Endothelial cell of umbilical vein (primary cell): ENCODE results near the gene CPNE5. TPM values are rescaled to one million over a fixed set of nuclear protein-coding genes. Genes with fewer than 3 reads are reported as not detected.

ENCODE experiments used
- BruUV-seq: library from RNA; stranded (reverse); fragments of 400-500 nt; replicated peaks from 2 replicates; lab custom pipeline; 2021; lab: Mats Ljungman, UMichigan
- CTCF ChIA-PET: fragments of 300-600, 350-600 bp; sonication (Branson Sonifier 250); formaldehyde crosslinking; loops from one replicate; lab custom pipeline; 2021; ENCODE audit warnings: antibody characterized with exemption, inconsistent platforms; lab: Charles Lee
- POLR2A ChIA-PET: fragments of 300-600, 350-600 bp; sonication (Branson Sonifier 250); formaldehyde crosslinking; loops from one replicate; lab custom pipeline; 2021; ENCODE audit warnings: antibody characterized with exemption, inconsistent platforms; lab: Charles Lee
- DNase-seq: peaks from one replicate; pipeline ENCODE4 v3.0.0-alpha.2; 2011; ENCODE audit warnings: low read depth, low spot score
- FAIRE-seq: peaks from 2 replicates; lab custom pipeline; 2011; peaks lifted over from hg19 to GRCh38; lab: Jason Lieb, UNC
- H2AFZ ChIP-seq: 2 replicates; pipeline ENCODE4 v1.6.0; 2012; ENCODE audit warnings: low read depth, low read length, control low read depth, inconsistent platforms
- H3K27ac ChIP-seq: 2 replicates; pipeline ENCODE4 v1.5.1; 2011; ENCODE audit warnings: low read depth, mild to moderate bottlenecking, control low read depth, low read length, moderate library complexity; ENCODE audit not compliant: insufficient read depth
- H3K27me3 ChIP-seq, 2 experiments: 2 replicates each; pipeline versions ENCODE4 v1.6.0 to v1.6.1; 2011; ENCODE audit warnings: low read length in 2 of 2, mixed read lengths in 1 of 2; ENCODE audit not compliant: control insufficient read depth in 2 of 2, insufficient read depth in 2 of 2
- H3K36me3 ChIP-seq, 2 experiments: 2 replicates in 1 of 2; 3 replicates in 1 of 2; pipeline ENCODE4 v1.5.1; 2011; ENCODE audit warnings: low read length in 2 of 2, mild to moderate bottlenecking in 1 of 2, moderate library complexity in 1 of 2; ENCODE audit not compliant: control insufficient read depth in 2 of 2, insufficient read depth in 2 of 2; ENCODE audit errors: extremely low read depth in 1 of 2
- H3K4me1 ChIP-seq: 3 replicates; pipeline ENCODE4 v1.5.1; 2011; ENCODE audit warnings: mild to moderate bottlenecking, low read length; ENCODE audit not compliant: control insufficient read depth, insufficient read depth; ENCODE audit errors: extremely low read depth
- H3K4me2 ChIP-seq: 2 replicates; pipeline ENCODE4 v1.6.1; 2011; ENCODE audit warnings: low read length, control low read depth, mixed read lengths; ENCODE audit not compliant: insufficient read depth
- H3K4me3 ChIP-seq, 3 experiments: fragments of 200-600 bp in 1 of 3; sonication (generic), shearing (Covaris generic) in 1 of 3; replicated peaks in 1 of 3; 2 replicates each; pipeline ENCODE4 v1.5.1; 2011 to 2016; ENCODE audit warnings: control low read depth in 3 of 3, low read length in 3 of 3, mild to moderate bottlenecking in 2 of 3, inconsistent platforms in 1 of 3, low read depth in 1 of 3, moderate library complexity in 1 of 3; ENCODE audit not compliant: insufficient read depth in 1 of 3
- H3K79me2 ChIP-seq: 2 replicates; pipeline ENCODE4 v1.6.0; 2012; ENCODE audit warnings: low read length, inconsistent platforms; ENCODE audit not compliant: control insufficient read depth, insufficient read depth
- H3K9ac ChIP-seq: replicated peaks from 2 replicates; pipeline ENCODE3; 2011; ENCODE audit warnings: low read length, control low read depth; ENCODE audit not compliant: insufficient read depth; ENCODE audit errors: extremely low read depth
- H3K9me1 ChIP-seq: replicated peaks from 3 replicates; pipeline ENCODE4 v1.6.0; 2011; ENCODE audit warnings: mild to moderate bottlenecking, low read length; ENCODE audit not compliant: control insufficient read depth, insufficient read depth; ENCODE audit errors: extremely low read depth
- H3K9me3 ChIP-seq: replicated peaks from 2 replicates; pipeline ENCODE4 v1.5.1; 2012; ENCODE audit warnings: low read length, inconsistent platforms; ENCODE audit not compliant: control insufficient read depth, insufficient read depth
- H4K20me1 ChIP-seq: replicated peaks from 2 replicates; pipeline ENCODE3; 2011; ENCODE audit warnings: mild to moderate bottlenecking, low read length; ENCODE audit not compliant: control insufficient read depth, insufficient read depth; ENCODE audit errors: extremely low read depth
- CTCF ChIP-seq, 2 donors: IDR thresholded peaks; 1 replicate in 1 of 2; 2 replicates in 1 of 2; pipeline ENCODE4 v1.5.1; 2011; ENCODE audit warnings: low read length in 2 of 2, mild to moderate bottlenecking in 2 of 2, moderate library complexity in 2 of 2, control low read depth in 1 of 2, inconsistent platforms in 1 of 2, low read depth in 1 of 2; ENCODE audit not compliant: insufficient read depth in 1 of 2; ENCODE audit errors: extremely low read depth in 1 of 2
- EZH2 ChIP-seq: IDR thresholded peaks from 2 replicates; pipeline ENCODE4 v1.6.1; 2012; ENCODE audit warnings: borderline replicate concordance, low read depth, mild to moderate bottlenecking, moderate library complexity, low read length, inconsistent platforms; ENCODE audit not compliant: severe bottlenecking
- FOS ChIP-seq: IDR thresholded peaks from 2 replicates; pipeline ENCODE4 v1.6.1; 2011; ENCODE audit warnings: mild to moderate bottlenecking, low read length, moderate library complexity, borderline replicate concordance; ENCODE audit not compliant: insufficient read depth
- GATA2 ChIP-seq: IDR thresholded peaks from 2 replicates; pipeline ENCODE4 v1.7.0; 2011; ENCODE audit warnings: low read depth, mild to moderate bottlenecking, moderate library complexity, mixed read lengths, low read length; ENCODE audit not compliant: insufficient read length, insufficient read depth
- JUN ChIP-seq: IDR thresholded peaks from 2 replicates; pipeline ENCODE4 v1.6.1; 2011; ENCODE audit warnings: borderline replicate concordance, low read depth; ENCODE audit not compliant: insufficient read length, insufficient read depth
- MAX ChIP-seq: IDR thresholded peaks from 2 replicates; pipeline ENCODE4 v1.6.1; 2011; ENCODE audit not compliant: insufficient read depth, insufficient read length
- MYC ChIP-seq: IDR thresholded peaks from one replicate; pipeline ENCODE4 v1.6.1; 2011; ENCODE audit warnings: mild to moderate bottlenecking, low read depth, low read length
- POLR2A ChIP-seq: IDR thresholded peaks from 2 replicates; pipeline ENCODE4 v1.6.1; 2012; ENCODE audit warnings: low read depth, mild to moderate bottlenecking, control low read depth, low read length
- POLR2AphosphoS5 ChIP-seq: IDR thresholded peaks from 2 replicates; pipeline ENCODE4 v1.6.1; 2012; ENCODE audit warnings: low read depth, mild to moderate bottlenecking, control low read depth, low read length, moderate library complexity; ENCODE audit not compliant: insufficient read depth
- dilution Hi-C: fragments of 300-500 bp; cut with MboI; formaldehyde crosslinking; loops from one replicate; pipeline ENCODE4 v1.15.0; 2019; ENCODE audit warnings: low sequenced_read_pairs; ENCODE audit not compliant: extremely low pct_ligation_motif_present
- intact Hi-C: fragments of 100-400 bp; cut with micrococcal nuclease; formaldehyde crosslinking; loops from one replicate; pipeline ENCODE4 v1.10.0; 2022
- polyA plus RNA-seq, 4 experiments: library from polyadenylated mRNA; depleted of rRNA in 3 of 4; stranded (reverse) in 3 of 4; unstranded in 1 of 4; fragments of >200 nt; gene quantifications; 2 replicates each; pipeline versions ENCODE4 v1.2.1 to v1.2.3, GENCODE V29; 2011 to 2012; ENCODE audit warnings: missing spikeins in 1 of 4
- total RNA-seq: library from RNA; stranded (reverse); gene quantifications from 2 replicates; pipeline ENCODE4 v1.2.3, GENCODE V29; 2021

Gene CPNE5
- total and polyA plus RNA-seq, 2 donors (not counting 3 experiments of a cell fraction or from before 2014, with no cell fraction given) = 18.8 to 49.4 TPM

- Histone ChIP-seq H2AFZ (no peak overlapping the region), H3K4me2 (no peak overlapping the region), H3K9me1 (no peaks in the 10 kb centered on the region), H3K4me1 (peaks cover 4% of the 10 kb centered on the region), H3K9me3 (no peaks in the 10 kb centered on the region), H3K4me3 (no peak overlapping the region), H3K27me3 (no peaks in the 10 kb centered on the region), H3K36me3 (no peaks in the 10 kb centered on the region), H4K20me1 (no peaks in the 10 kb centered on the region), H3K27ac (no peak overlapping the region), H3K79me2 (no peaks in the 10 kb centered on the region), H3K9ac (no peak overlapping the region)
- ChIA-PET CTCF (interaction anchor here (1.4 to 26.6 kb wide), 3 partner anchors 18 to 172 kb away, joined by 4 to 552 read pairs (median 193); no protein-coding TSS in a partner anchor), POLR2A (no interaction called here)
- no TSS peak for BruUV-seq
- FAIRE-seq = no peak
- TF ChIP-seq GATA2 (no peak), CTCF (IDR thresholded peaks at IDR 0.05; ENCODE audit: extremely low read depth in 1 of 2, insufficient read depth in 1 of 2, low read depth in 1 of 2, low read length in 2 of 2) (no peak), POLR2A (no peak), EZH2 (no peak), MAX (no peak), MYC (no peak), FOS (no peak), POLR2AphosphoS5 (no peak), JUN (no peak)
- dilution Hi-C loops = no loop called here
- intact Hi-C loops = no loop called here
- DNase-seq = no peak
Measured at GRCh38 chr6:36787210-36787609, 52.0 kb downstream of the CPNE5 start.
